ENCODE results near the gene MISP. TPM values are rescaled to one million over a fixed set of nuclear protein-coding genes. Genes with fewer than 3 reads are reported as not detected.

The MISP gene
- total and polyA plus RNA-seq, 4 donors, result 0.12 to 53.3 (median 1.0) TPM; not detected in 1

DNA sequence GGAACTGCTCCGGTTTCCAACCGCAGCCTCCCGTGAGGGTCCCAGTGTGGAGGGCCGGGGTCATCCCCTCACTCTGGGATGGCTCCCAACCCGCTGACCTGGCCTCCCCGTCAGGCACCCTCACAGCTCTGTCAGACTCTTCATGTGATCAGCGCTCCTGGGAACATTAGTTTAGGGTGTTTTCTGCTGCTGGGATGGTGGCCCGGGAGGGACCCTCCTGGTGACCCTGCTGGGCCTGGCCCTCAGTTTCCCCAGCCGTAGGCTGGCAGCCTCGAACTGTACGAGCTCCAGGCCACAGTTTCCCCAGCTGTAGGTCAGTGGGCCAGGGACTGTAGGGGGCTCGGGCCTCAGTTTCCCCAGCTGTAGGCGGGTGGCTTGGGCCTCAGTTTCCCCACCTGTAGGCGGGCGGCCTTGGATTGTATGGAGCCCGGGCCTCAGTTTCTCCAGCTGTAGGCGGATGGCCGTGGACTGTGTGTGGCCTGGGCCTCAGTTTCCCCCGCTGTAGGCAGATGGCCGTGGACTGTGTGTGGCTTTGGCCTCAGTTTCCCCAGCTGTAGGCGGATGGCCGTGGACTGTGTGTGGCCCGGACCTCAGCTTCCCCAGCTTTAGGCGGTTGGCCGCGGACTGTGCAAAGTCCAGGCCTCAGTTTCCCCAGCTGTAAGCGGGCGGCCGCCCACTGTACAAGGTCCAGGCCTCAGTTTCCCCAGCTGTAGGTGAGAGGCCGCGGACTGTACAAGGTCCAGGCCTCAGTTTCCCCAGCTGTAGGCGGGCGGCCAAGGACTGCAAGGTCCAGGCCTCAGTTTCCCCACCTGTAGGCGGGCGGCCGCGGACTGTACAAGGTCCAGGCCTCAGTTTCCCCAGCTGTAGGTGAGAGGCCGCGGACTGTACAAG is 45.0 kb downstream of the MISP start:
- no peaks in the 10 kb centered on the region for H3K36me3 ChIP-seq (ENCODE audit: control insufficient read depth in 1 of 2, insufficient read depth in 2 of 2, low read length in 1 of 2)
- no peak overlapping the region for H3K27ac ChIP-seq (ENCODE audit: low read depth in 1 of 2, low read length in 2 of 2)
- ATAC-seq (ENCODE audit: low FRiP score) (no peak), DNase-seq (peak in 1 of 2 donors; percentile 54)
- H3K4me3 ChIP-seq (ENCODE audit: low read length in 2 of 2), result peak overlapping the region in 1 of 2 donors; percentile 49
- 79% methylated on average over 39 of the region's 39 CpGs for WGBS, 2 donors
- intact Hi-C loops (cut with DNase I), result loop anchor here in 1 of 2 donors (5.0 kb wide), 2 partner anchors 119 to 134 kb away; partner anchors contain the start of genes FSTL3 and RNF126
- no peaks in the 10 kb centered on the region for H3K9me3 ChIP-seq (ENCODE audit: control insufficient read depth, low read length)
- H3K27me3 ChIP-seq (ENCODE audit: control insufficient read depth in 1 of 2, insufficient read depth in 2 of 2, low read length in 1 of 2), result no peaks in the 10 kb centered on the region
- H3K4me1 ChIP-seq (ENCODE audit: control insufficient read depth in 1 of 2, insufficient read depth in 2 of 2, low read length in 2 of 2), result peaks cover 3% of the 10 kb centered on the region in 2 donors

DNA sequence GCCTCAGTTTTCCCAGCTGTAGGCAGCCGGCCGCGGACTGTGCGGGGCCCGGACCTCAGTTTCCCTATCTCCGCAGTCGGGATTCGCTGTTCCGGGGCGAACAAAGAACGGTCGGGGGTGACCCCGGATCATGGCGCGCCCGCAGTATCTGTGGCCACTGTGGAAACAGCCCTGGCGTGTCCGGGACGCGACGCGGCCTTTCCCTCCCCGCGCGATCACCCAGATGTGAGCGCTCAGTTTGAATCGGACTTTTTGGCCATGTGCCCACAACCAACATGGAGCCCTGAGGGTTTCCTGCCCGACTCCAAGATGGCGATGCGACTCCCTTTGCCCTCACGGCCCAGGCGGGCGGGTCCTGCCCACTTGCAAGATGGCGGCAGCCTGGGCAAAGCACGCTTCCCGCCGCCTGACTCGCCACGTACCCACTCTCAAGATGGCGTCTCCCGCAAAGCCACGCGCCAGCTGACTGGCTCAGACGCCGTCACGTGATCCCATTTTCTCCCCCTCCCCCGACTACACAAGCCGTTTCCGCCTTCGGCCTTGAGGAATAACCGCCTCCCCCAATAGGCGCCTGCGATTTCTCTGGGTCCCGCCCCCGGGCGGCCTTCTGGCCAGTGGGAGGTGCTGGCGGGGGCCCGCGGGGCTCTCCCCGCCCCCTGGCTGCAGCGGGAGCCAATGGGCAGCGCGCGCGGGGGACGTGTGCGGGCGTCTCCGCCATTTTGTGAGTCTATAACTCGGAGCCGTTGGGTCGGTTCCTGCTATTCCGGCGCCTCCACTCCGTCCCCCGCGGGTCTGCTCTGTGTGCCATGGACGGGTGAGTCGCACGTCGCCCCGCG is 46.0 kb downstream of the MISP start, which contains the start of gene PTBP1:
Gene PTBP1, plus strand, starts transcription at position 761 of the 836 bp plus-strand sequence. Its CDS starts 46 bp downstream, at position 807.
- H3K36me3 ChIP-seq (ENCODE audit: control insufficient read depth in 1 of 2, insufficient read depth in 2 of 2, low read length in 1 of 2), result no peaks in the 10 kb centered on the region
- peaks cover 3% of the 10 kb centered on the region in 2 donors for H3K4me1 ChIP-seq (ENCODE audit: control insufficient read depth in 1 of 2, insufficient read depth in 2 of 2, low read length in 2 of 2)
- peak within 1 kb of the TSS; percentile 91 to 96 for H3K4me3 ChIP-seq (ENCODE audit: low read length in 2 of 2)
- H3K27ac ChIP-seq (ENCODE audit: low read depth in 1 of 2, low read length in 2 of 2), result peak within 1 kb of the TSS in 1 of 2 donors; percentile 79
- 0 to 1% methylated on average over 79 to 83 of the region's 83 CpGs for WGBS, 2 donors
- H3K9me3 ChIP-seq (ENCODE audit: control insufficient read depth, low read length), result no peaks in the 10 kb centered on the region
- DNase-seq, result peak; percentile 100
- intact Hi-C loops (cut with DNase I), result loop anchor here in 1 of 2 donors (5.0 kb wide), 2 partner anchors 120 to 135 kb away; partner anchors contain the start of genes FSTL3 and RNF126
- peak; percentile 95 for ATAC-seq (ENCODE audit: low FRiP score)
- no peaks in the 10 kb centered on the region for H3K27me3 ChIP-seq (ENCODE audit: control insufficient read depth in 1 of 2, insufficient read depth in 2 of 2, low read length in 1 of 2)

DNA sequence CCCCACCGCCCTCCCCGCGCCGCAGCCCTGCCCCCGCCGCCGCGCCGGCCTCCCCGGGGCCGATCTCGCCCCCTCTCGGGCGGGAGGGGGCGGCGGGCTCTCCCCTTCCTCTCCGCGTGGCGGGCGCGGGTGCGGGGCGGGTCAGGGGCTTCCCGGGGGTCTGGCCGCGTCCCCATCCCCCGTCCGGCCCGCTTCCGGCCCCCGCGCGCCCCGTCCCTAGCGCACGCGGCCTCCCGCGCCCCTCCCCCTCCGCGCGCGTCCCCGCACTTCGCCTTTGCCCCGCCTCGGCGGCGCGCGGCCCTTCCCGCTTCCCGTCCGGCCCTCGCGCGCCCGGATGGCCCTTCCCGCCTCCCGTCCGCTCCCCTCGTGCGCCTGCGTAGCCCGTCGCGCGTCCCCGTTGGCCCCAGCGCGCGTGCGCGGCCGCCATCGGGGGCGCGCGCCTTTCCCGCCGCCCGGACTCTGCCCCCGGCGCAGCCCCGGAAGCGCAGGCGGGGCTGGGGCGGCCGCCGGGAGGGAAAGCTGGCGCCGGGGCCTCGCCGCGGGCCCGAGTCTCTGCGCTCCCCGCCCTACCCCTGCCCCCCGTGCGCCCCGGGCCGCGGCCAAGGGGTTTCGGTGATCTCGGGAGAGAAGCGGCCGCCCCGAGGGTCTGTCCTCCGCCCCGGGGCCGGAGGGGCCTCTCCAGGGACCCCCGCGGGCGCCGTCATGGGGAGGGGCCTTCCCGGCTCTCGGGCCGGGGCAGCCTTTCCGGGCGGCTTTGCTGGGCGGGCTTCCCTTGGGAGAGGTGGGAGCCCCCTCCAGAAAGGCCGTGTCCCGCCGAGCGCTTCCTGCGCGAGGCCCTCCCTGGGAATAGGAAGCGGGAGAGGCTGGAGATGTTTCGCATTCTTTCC is 46.9 kb downstream of the MISP start:
- intact Hi-C loops (cut with DNase I), result loop anchor here in 1 of 2 donors (5.0 kb wide), 2 partner anchors 120 to 135 kb away; partner anchors contain the start of genes FSTL3 and RNF126
- H3K27ac ChIP-seq (ENCODE audit: low read depth in 1 of 2, low read length in 2 of 2), result peak overlapping the region in 1 of 2 donors; percentile 79
- H3K36me3 ChIP-seq (ENCODE audit: control insufficient read depth in 1 of 2, insufficient read depth in 2 of 2, low read length in 1 of 2), result no peaks in the 10 kb centered on the region
- H3K9me3 ChIP-seq (ENCODE audit: control insufficient read depth, low read length), result no peaks in the 10 kb centered on the region
- H3K4me3 ChIP-seq (ENCODE audit: low read length in 2 of 2), result peak overlapping the region; percentile 91 to 96
- ATAC-seq (ENCODE audit: low FRiP score), result peak; percentile 71
- H3K27me3 ChIP-seq (ENCODE audit: control insufficient read depth in 1 of 2, insufficient read depth in 2 of 2, low read length in 1 of 2), result no peaks in the 10 kb centered on the region
- 1% methylated on average over 54 to 129 of the region's 129 CpGs for WGBS, 2 donors
- H3K4me1 ChIP-seq (ENCODE audit: control insufficient read depth in 1 of 2, insufficient read depth in 2 of 2, low read length in 2 of 2), result peaks cover 3% of the 10 kb centered on the region in 2 donors
- DNase-seq, result peak; percentile 94 to 96

DNA sequence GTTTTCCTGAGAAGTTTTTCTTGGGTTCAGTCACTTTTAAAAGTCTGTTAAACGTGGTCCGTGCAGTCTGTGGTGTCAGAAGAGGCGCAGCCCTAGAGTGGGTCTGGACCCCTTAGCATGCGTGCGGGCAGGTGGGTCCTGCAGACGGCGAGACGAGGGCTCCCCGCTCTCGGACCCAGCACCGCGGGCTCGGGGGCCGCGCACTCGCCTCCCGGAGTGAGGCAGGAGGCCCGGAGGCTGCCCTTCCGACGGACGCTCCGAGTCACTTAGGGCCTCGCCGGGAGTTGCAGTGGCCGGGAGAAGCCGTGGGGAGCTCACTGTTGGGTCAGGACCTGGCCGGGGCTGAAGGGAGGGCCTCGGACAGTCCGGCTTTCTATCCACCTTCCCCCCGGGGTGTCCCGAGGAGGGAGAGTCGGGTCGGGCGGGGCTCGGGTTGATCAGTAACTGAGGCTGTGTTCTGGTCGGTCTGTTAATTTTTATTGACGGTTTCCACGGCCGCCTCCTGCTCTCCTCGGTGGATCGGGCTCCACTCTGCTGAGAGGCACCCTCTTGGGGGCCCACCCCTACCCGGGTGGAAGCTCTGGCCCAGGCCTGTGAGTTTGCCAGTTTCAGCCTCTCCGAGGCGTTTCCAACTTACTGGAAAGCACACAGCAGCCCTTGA is 47.6 kb downstream of the MISP start:
- WGBS, 2 donors, result 1% methylated on average over 42 to 44 of the region's 44 CpGs
- ATAC-seq (ENCODE audit: low FRiP score) (no peak), DNase-seq (peak in 1 of 2 donors; percentile 52)
- peaks cover 3% of the 10 kb centered on the region in 2 donors for H3K4me1 ChIP-seq (ENCODE audit: control insufficient read depth in 1 of 2, insufficient read depth in 2 of 2, low read length in 2 of 2)
- no peaks in the 10 kb centered on the region for H3K9me3 ChIP-seq (ENCODE audit: control insufficient read depth, low read length)
- H3K27ac ChIP-seq (ENCODE audit: low read depth in 1 of 2, low read length in 2 of 2), result no peak overlapping the region
- intact Hi-C loops (cut with DNase I), result loop anchor here in 1 of 2 donors (5.0 kb wide), 2 partner anchors 121 to 136 kb away; partner anchors contain the start of genes FSTL3 and RNF126
- no peaks in the 10 kb centered on the region for H3K36me3 ChIP-seq (ENCODE audit: control insufficient read depth in 1 of 2, insufficient read depth in 2 of 2, low read length in 1 of 2)
- peak overlapping the region; percentile 91 to 96 for H3K4me3 ChIP-seq (ENCODE audit: low read length in 2 of 2)
- H3K27me3 ChIP-seq (ENCODE audit: control insufficient read depth in 1 of 2, insufficient read depth in 2 of 2, low read length in 1 of 2), result no peaks in the 10 kb centered on the region

DNA sequence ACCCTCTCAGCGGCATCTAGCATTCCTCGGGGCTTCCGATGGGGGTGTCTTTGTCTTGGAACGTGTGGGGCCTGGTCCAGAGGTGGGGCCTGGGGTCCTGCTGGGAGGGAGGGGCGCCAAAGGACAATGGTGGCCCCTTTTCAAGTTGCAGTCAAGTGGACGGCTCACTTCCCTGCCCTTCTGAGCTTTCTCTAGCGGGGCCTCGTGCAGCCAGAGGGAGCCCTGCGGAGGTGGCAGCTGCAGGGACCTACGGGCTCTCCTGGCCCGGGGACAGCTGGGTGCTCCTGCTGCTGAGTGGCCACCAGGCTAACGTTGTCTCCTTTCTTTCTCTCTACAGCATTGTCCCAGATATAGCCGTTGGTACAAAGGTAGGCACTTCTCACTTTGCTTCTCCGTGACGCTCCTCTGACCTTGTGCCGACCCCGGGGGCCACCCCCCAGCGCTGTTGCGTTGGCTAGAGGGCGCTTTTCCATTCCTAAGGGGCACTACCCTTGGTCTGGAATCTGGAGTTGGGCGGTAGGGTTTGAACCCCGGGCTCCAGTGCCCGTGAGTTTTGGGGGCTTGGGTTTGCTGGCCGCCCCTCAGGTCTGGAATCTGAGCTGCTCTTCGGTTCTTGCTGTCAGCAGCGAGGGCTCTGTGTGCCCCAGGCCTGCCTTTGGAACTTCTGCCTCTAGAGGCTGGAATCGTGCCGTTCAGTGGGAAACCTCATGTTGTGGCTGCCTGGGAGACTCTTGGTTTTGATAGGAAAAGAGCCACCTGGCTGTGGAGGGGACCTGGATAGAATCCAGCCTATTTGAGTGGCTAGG is 48.4 kb downstream of the MISP start:
- H3K4me1 ChIP-seq (ENCODE audit: control insufficient read depth in 1 of 2, insufficient read depth in 2 of 2, low read length in 2 of 2), result peaks cover 3% of the 10 kb centered on the region in 2 donors
- DNase-seq (no peak), ATAC-seq (ENCODE audit: low FRiP score) (no peak)
- peak overlapping the region; percentile 91 to 96 for H3K4me3 ChIP-seq (ENCODE audit: low read length in 2 of 2)
- no peaks in the 10 kb centered on the region for H3K9me3 ChIP-seq (ENCODE audit: control insufficient read depth, low read length)
- H3K27me3 ChIP-seq (ENCODE audit: control insufficient read depth in 1 of 2, insufficient read depth in 2 of 2, low read length in 1 of 2), result no peaks in the 10 kb centered on the region
- H3K27ac ChIP-seq (ENCODE audit: low read depth in 1 of 2, low read length in 2 of 2), result no peak overlapping the region
- intact Hi-C loops (cut with DNase I), result loop anchor here in 1 of 2 donors (5.0 kb wide), 2 partner anchors 122 to 137 kb away; partner anchors contain the start of genes FSTL3 and RNF126
- WGBS, 2 donors, result 1 to 3% methylated on average over 28 of the region's 28 CpGs
- peaks cover 0 to 1% of the 10 kb centered on the region in 2 donors for H3K36me3 ChIP-seq (ENCODE audit: control insufficient read depth in 1 of 2, insufficient read depth in 2 of 2, low read length in 1 of 2)

DNA sequence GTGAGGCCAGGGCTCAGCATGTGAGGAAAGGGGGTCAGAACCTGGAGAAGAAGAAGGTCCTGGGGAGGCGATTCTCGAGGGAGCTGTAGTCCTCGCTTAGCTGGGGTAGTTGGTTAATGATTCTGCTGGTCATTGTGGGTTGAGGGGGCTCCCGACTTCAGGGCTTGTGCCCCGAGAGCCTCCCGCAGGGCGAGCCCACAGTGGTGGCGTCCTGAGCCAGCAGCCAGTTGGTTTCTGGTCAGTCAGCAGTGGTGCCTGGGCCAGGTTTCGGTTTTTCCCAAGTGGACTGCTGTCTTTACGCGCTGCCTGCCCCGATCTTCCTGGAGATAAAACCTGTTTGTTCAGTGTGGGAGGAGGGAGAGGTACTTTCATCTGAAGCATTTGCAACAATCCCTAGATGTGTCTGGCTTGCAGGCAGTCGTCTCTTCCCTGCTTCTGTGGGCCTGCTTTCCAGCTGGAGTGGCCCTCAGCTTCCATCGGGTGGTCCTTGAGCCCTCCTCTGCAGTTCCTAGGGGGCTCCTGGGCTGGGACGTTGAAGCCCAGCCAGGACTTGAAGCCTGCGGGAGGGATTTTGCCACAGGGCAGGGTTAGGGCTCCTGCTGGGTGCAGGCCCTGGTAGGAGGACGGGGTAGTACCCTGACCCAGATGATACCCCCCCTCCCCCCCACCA is 49.6 kb downstream of the MISP start:
- intact Hi-C loops (cut with DNase I), result no loop called here
- Histone ChIP-seq H3K9me3 (ENCODE audit: control insufficient read depth, low read length) (no peaks in the 10 kb centered on the region), H3K27ac (ENCODE audit: low read depth in 1 of 2, low read length in 2 of 2) (peak overlapping the region in 1 of 2 donors; percentile 38), H3K36me3 (ENCODE audit: control insufficient read depth in 1 of 2, insufficient read depth in 2 of 2, low read length in 1 of 2) (peaks cover 0 to 11% of the 10 kb centered on the region in 2 donors), H3K4me3 (ENCODE audit: low read length in 2 of 2) (no peak overlapping the region), H3K27me3 (ENCODE audit: control insufficient read depth in 1 of 2, insufficient read depth in 2 of 2, low read length in 1 of 2) (no peaks in the 10 kb centered on the region), H3K4me1 (ENCODE audit: control insufficient read depth in 1 of 2, insufficient read depth in 2 of 2, low read length in 2 of 2) (peaks cover 3% of the 10 kb centered on the region in 2 donors)
- no peak for ATAC-seq (ENCODE audit: low FRiP score)
- 12 to 16% methylated on average over 17 of the region's 17 CpGs for WGBS, 2 donors
- no peak for DNase-seq
